Subcutaneous abdominal adipose tissue (tissue), 5 donors: ENCODE data around the gene LRP5.

Experiments
- H3K27ac ChIP-seq: one replicate; pipeline ENCODE4 v1.7.0; 2013; ENCODE audit warnings: low read depth, mild to moderate bottlenecking, inconsistent platforms, low read length, moderate library complexity
- H3K27me3 ChIP-seq, 5 donors: one replicate each; pipeline ENCODE4 v1.7.0; 2013; ENCODE audit warnings: low read length in 5 of 5, inconsistent platforms in 1 of 5; ENCODE audit not compliant: control insufficient read depth in 5 of 5, insufficient read depth in 4 of 5
- H3K36me3 ChIP-seq, 5 donors: one replicate each; pipeline ENCODE4 v1.7.0; 2013; ENCODE audit warnings: low read length in 5 of 5; ENCODE audit not compliant: control insufficient read depth in 5 of 5, insufficient read depth in 5 of 5
- H3K4me1 ChIP-seq, 5 donors: one replicate each; pipeline ENCODE4 v1.7.0; 2013; ENCODE audit warnings: low read length in 5 of 5, mild to moderate bottlenecking in 3 of 5, moderate library complexity in 1 of 5; ENCODE audit not compliant: control insufficient read depth in 5 of 5, insufficient read depth in 5 of 5
- H3K4me3 ChIP-seq, 5 donors: one replicate each; pipeline ENCODE4 v1.7.0; 2013; ENCODE audit warnings: low read length in 5 of 5, low read depth in 1 of 5
- H3K9ac ChIP-seq, 5 donors: one replicate each; pipeline ENCODE4 v1.7.0; 2013; ENCODE audit warnings: low read length in 5 of 5, mild to moderate bottlenecking in 4 of 5, moderate library complexity in 3 of 5
- H3K9me3 ChIP-seq, 5 donors: one replicate each; pipeline ENCODE4 v1.7.0; 2013; ENCODE audit warnings: low read length in 5 of 5; ENCODE audit not compliant: control insufficient read depth in 5 of 5
- donor health status: healthy.
- donor health status: healthy.
- donor health status: healthy.
- donor health status: healthy.
- donor health status: healthy.

The LRP5 gene

GRCh38 chr11:68480193-68480592 lies 167.8 kb downstream of the LRP5 start:
- Histone ChIP-seq H3K27me3 (no peaks in the 10 kb centered on the region), H3K9me3 (no peaks in the 10 kb centered on the region), H3K27ac (peak overlapping the region; percentile 26), H3K36me3 (peaks cover 0 to 4% (median 0%) of the 10 kb centered on the region in 5 donors), H3K9ac (no peak overlapping the region), H3K4me1 (peaks cover 0 to 32% (median 21%) of the 10 kb centered on the region in 5 donors), H3K4me3 (no peak overlapping the region)

- peak overlapping the region in 1 of 5 donors; percentile 32 for H3K9ac ChIP-seq
- no peaks in the 10 kb centered on the region for H3K27me3 ChIP-seq
- H3K36me3 ChIP-seq, result peaks cover 0 to 4% (median 0%) of the 10 kb centered on the region in 5 donors
- no peak overlapping the region for H3K4me3 ChIP-seq
- peak overlapping the region; percentile 26 for H3K27ac ChIP-seq
- H3K9me3 ChIP-seq, result no peaks in the 10 kb centered on the region
- H3K4me1 ChIP-seq, result peaks cover 0 to 32% (median 21%) of the 10 kb centered on the region in 5 donors
Observed at GRCh38 chr11:68480852-68481510, 168.6 kb downstream of the LRP5 start.

- no peaks in the 10 kb centered on the region for H3K9me3 ChIP-seq
- peak overlapping the region; percentile 26 for H3K27ac ChIP-seq
- peaks cover 0 to 32% (median 21%) of the 10 kb centered on the region in 5 donors for H3K4me1 ChIP-seq
- H3K4me3 ChIP-seq, result no peak overlapping the region
- no peaks in the 10 kb centered on the region for H3K27me3 ChIP-seq
- H3K36me3 ChIP-seq, result peaks cover 0 to 4% (median 0%) of the 10 kb centered on the region in 5 donors
- H3K9ac ChIP-seq, result no peak overlapping the region
Observed at GRCh38 chr11:68481579-68482240, 169.3 kb downstream of the LRP5 start.

- peaks cover 0 to 16% (median 3%) of the 10 kb centered on the region in 5 donors for H3K4me1 ChIP-seq
- no peaks in the 10 kb centered on the region for H3K9me3 ChIP-seq
Observed at GRCh38 chr11:68488623-68489022, 176.2 kb downstream of the LRP5 start.

GRCh38 chr11:68495220-68495729 lies 182.9 kb downstream of the LRP5 start:
- Histone ChIP-seq H3K9me3 (no peaks in the 10 kb centered on the region), H3K27me3 (no peaks in the 10 kb centered on the region), H3K4me3 (no peak overlapping the region), H3K9ac (no peak overlapping the region), H3K36me3 (no peaks in the 10 kb centered on the region), H3K4me1 (peaks cover 3 to 33% (median 24%) of the 10 kb centered on the region in 5 donors), H3K27ac (no peak overlapping the region)

More at GRCh38 chr11:68488623-68489022, 176.2 kb downstream of the LRP5 start:
- H3K4me3 ChIP-seq, result no peak overlapping the region
- no peak overlapping the region for H3K9ac ChIP-seq
- no peak overlapping the region for H3K27ac ChIP-seq
- H3K27me3 ChIP-seq, result no peaks in the 10 kb centered on the region
- H3K36me3 ChIP-seq, result peaks cover 0 to 4% (median 0%) of the 10 kb centered on the region in 5 donors

- peaks cover 3 to 32% (median 28%) of the 10 kb centered on the region in 5 donors for H3K4me1 ChIP-seq
Observed at GRCh38 chr11:68495872-68496271, 183.5 kb downstream of the LRP5 start.

GRCh38 chr11:68497761-68498160 lies 185.4 kb downstream of the LRP5 start:
- Histone ChIP-seq H3K27ac (no peak overlapping the region), H3K9ac (no peak overlapping the region), H3K36me3 (no peaks in the 10 kb centered on the region), H3K4me3 (no peak overlapping the region), H3K27me3 (no peaks in the 10 kb centered on the region), H3K4me1 (peaks cover 3 to 37% (median 32%) of the 10 kb centered on the region in 5 donors), H3K9me3 (no peaks in the 10 kb centered on the region)

More at GRCh38 chr11:68495872-68496271, 183.5 kb downstream of the LRP5 start:
- H3K9ac ChIP-seq, result no peak overlapping the region
- no peak overlapping the region for H3K27ac ChIP-seq
- H3K4me3 ChIP-seq, result no peak overlapping the region
- no peaks in the 10 kb centered on the region for H3K36me3 ChIP-seq
- H3K27me3 ChIP-seq, result no peaks in the 10 kb centered on the region
- no peaks in the 10 kb centered on the region for H3K9me3 ChIP-seq

- Histone ChIP-seq H3K27ac (no peak overlapping the region), H3K9ac (no peak overlapping the region), H3K27me3 (no peaks in the 10 kb centered on the region), H3K9me3 (no peaks in the 10 kb centered on the region), H3K36me3 (no peaks in the 10 kb centered on the region), H3K4me1 (peaks cover 3 to 40% (median 37%) of the 10 kb centered on the region in 5 donors), H3K4me3 (no peak overlapping the region)
Observed at GRCh38 chr11:68498321-68498720, 185.9 kb downstream of the LRP5 start.
